Islet precursor cell (in vitro differentiated cells): Measurements from ENCODE around the gene ZFPM1.
"Not testable (repeated sequence)": the region's sequence is repeated elsewhere in the genome, so short reads cannot be mapped to it uniquely, and the experiment has no call there.

ENCODE experiments used
- DNase-seq: peaks from one replicate; pipeline ENCODE4 v3.0.0-alpha.2; 2018

ZFPM1 gene

DNA sequence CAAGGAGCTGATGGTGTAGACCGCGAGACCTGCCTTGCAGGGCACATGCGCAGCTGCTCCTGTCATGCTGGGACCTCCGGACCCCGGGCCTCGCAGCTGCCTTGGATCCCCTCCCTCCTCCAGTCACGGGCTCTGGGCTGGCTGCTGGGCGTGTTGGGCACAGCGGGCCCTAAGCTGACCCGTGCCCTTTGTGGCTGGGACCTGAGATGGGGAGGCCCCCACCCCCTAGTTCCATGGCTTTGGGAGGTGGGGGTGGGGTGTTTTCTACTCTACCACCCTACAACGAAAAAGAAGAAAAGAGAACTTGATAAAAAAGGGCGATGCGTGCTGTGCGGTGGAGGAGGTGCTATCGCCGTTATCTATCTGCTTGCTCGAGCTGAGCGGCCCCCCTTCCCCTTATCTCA is 14.5 kb downstream of the ZFPM1 start:
- DNase-seq, result no peak

DNA sequence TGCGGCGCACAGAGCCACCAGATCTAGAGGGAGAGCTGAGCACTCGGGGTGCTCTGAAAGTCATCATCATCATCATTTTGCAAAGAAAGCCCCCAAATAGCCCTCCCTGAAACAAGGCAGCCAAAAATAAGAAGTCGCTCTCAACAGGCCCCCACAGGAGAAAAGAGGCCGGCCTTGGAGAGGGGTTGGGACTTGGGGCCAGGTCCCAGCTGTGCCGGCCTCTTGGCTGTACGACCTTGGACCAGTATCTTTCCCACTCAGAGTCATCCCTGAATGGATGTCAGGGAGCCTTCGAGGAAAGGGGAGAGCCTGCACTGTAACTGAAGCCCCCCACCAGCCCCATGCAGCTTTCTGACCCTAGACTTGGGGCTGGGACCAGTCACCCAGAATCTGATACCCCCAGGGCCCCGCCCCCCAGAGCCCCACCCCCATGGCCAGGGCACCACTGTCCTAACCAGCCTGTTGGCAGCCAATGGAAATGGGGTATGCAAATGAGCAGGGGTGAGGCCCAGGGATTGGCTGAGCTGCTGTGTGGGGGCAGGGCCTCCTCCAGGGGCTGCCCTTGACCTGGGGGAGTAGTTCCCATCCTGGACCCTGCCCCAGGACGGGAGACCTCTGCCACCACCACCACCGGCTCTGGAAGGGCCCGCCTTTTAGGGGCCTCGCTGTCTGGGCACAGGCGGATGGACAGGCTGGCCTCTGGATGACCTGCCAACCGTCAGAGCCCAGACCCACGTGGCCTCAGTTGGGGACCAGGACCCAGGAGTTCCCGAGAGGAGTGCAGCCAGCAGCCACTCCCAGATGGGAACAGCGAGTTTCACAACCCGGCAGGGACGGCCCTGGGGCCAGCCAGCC is 15.4 kb downstream of the ZFPM1 start:
- peak; percentile 93 for DNase-seq

DNA sequence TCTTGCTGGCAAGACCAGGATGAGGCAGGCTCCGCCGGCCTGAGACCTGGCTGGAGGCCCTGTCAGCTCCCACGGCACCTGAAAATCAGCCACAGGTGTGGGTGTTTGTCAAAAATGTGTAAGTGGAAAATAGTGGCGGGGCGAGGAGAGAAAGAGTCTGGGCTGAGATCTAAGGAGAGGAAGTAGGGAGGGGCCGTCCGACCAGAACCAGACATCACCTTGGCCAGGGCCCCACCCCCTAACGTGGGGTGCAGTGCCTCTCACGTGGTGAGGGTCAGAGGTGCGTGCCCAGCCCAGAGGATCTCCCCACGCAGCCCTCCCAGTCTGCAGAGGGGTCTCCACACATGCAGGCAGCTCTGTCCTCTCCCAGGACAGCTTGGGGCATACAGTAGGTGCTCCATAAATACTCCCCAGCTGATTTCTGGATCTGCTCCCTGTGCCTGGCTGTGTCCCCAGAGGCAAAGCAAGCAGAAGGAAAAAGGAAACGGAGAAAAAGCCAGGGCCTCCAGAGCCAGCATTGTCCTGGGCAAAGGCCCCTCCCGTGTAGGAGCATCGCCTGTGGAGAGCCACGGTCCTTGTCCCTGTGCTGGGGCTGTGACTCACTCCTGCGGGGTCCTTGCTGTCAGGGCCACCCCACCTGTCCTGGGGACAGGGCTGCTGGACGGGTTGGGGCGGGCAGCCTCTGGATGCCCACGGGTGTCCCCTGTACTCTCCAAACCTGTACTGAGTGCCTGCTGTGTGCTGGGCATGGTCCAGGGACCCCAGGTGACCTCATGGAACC is 16.7 kb downstream of the ZFPM1 start:
- no peak for DNase-seq

DNA sequence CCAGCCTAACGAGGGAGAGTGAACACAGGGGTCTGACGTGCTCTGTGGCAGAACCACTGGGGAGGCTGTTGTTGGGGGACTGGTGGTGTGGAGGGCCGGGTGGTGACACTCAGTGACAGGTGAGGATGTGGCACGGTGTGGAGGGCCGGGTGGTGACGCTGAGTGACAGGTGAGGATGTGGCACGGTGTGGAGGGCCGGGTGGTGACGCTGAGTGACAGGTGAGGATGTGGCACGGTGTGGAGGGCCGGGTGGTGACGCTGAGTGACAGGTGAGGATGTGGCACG is 17.3 kb downstream of the ZFPM1 start:
- DNase-seq, result not testable (repeated sequence)

DNA sequence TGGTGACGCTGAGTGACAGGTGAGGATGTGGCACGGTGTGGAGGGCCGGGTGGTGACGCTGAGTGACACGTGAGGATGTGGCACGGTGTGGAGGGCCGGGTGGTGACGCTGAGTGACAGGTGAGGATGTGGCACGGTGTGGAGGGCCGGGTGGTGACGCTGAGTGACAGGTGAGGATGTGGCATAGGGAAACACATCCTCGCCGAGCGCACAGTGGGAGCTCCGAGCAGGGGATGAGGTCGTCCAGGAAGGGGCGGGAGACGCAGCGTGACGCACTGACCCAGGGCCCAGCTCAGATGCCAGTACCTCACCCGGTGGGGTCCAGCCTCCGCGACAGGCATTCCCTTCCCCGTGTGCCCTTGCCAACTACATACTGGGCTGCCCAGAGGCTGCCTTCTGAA is 17.6 kb downstream of the ZFPM1 start:
- DNase-seq, result not testable (repeated sequence)

DNA sequence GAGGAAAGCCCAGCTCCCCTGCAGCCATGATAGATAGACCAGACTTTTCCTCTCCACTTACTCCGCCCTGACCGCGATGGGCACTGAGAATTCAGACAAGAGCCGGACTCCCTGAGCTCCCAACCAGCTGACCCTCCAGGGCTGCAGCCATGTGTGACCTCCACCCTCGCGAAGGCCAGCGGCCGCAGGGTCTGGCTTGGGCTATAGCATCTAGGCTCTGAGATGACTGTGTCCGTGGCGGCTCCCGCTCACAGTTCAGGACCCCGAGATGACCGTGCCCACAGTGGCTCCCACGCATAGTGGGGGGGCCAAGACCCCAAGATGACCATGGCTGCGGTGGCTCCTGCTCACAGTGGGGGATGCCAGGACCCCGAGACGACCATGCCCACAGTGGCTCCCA is 18.0 kb downstream of the ZFPM1 start:
- DNase-seq, result no peak

DNA sequence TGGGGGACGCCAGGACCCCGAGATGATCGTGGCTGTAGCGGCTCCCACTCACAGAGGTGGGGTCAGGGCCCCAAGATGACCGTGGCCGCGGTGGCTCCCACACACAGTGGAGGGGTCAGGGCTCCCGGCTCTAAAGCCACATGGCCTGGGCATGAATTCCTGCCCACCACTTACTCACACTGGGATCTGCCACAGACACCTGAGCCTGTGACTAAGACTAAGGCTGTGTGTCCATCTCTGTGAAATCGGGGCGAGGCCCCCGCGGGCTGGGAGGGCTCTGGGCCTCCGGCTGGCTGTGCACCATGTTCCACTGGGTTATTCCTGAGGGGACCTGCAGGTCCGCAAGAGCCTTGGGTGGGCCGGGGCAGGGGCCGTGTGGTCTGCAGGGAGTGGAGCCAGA is 18.5 kb downstream of the ZFPM1 start:
- DNase-seq, result no peak

DNA sequence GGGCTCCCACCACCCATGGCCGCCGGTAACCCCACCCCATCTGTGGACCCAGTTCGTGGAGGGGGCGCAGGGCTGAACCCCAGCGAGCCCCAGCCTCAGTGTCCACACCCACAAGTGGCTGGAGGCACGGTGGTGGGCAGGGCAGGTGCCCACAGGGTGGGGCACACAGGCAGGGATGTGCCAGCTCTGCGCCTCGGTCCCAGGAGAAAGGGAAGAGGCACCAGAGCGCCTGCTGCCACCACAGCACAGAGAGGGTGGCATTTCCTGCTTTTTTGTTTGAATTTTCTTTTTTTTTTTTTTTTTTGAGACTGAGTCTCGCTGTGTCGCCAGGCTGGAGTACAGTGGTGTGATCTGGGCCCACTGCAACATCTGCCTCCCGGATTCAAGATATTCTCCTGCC is 19.0 kb downstream of the ZFPM1 start:
- no peak for DNase-seq

DNA sequence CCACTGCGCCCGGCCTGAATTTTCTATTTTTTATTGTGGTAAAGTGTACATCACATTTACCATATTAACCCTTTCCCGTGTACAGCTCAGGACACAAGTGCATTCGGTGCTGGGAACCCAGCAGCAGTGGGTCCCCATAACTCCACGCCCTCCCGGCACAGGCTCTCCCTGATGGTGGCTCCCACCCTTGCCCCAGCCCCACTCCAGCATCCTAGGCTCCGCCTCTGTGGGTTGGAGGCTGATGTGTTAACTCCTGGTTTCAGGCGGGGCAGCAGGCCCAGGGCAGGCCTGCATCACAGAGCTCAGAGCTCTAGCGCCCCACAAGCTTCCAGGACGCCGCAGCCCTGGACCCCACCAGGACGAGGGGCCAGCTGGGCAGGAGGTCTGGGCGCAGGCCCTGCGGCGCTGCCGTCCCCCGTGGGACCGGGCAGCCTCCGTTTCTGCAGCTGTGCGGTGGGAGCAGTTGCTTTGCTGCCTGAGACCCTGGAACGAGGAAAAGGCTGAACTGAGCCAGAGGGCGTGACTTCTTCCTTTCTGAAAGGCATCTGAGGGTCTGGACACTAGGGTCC is 19.6 kb downstream of the ZFPM1 start:
- DNase-seq, result no peak

DNA sequence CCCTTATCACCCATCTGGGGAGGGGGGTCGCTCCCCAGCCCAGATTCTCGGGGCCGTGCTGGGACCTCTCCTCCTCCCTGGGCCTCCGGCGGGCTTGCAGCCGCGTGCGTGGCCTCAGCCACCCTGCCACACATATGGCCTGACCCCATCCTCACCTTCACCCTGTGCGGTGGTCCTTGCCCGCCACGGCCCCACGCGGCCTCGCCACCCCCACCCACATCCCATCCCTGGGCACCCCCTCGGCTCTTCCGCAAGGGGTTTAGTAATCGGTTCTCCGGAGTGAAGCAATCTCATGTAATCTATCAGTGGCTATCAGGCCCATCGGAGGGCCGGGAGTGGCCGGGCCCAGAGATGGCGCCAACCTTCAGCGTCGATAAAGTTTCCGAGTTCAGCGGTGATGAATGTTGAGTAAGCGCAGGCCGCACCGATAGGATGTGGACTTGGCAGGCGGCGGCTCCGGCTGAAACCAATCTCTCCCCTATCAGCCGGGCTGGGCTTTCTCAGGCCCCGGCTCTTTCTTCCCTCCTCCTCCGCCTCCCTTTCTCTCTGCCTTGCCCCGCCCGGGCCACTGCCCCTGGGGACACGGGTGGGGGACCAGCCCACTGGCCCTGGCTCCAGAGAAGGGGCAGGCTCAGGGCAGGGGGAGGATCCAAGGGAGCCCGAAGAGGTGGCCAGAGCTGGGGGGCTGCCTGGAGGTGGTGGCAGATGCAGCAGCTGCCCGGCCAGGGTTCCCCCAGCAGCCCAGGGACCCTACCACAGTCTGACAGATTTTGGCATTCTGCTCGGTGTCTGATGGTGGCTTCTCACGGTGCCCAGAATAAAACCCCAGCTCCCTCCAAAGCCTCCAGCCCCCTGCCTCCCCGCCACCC is 20.8 kb downstream of the ZFPM1 start:
- no peak for DNase-seq

DNA sequence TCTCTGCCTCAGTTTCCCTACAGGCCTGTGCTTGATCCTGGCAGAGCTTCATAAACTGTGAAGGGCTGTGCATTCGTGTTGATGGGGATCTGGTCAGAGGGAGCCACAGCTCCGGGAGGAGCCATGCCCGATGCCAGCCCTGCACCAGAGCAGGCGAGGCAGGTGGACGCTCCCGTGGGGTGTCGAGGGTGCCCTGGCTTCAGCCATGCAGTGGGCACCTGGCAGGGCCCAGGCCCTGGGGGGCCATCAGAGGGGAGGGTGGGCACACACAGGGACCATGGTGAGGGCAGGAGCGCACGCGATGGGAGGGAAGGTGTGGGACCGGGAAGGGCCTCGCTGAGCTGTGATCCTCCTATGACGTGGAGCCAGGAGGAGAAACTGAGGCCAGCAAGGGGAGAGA is 22.0 kb downstream of the ZFPM1 start:
- no peak for DNase-seq

DNA sequence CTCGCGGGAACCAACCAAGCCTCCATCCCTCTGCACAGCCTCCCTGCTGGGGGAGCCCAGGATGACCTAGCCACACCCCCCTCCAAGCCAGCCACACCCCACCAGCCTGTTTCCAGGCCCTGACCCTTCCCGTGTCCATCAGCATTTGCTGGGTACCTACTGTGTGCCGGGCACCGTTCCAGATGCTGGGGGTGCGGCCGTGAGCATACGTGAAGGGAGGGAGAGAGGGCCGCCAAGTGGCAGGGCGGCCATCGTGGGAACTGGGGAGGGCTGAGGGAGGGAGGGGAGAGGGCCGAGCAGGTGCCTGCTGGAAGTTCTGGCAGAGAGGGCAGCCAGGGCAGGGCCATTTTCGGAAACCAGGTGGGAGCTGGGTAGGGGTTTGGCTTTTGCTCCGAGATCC is 23.1 kb downstream of the ZFPM1 start:
- no peak for DNase-seq

DNA sequence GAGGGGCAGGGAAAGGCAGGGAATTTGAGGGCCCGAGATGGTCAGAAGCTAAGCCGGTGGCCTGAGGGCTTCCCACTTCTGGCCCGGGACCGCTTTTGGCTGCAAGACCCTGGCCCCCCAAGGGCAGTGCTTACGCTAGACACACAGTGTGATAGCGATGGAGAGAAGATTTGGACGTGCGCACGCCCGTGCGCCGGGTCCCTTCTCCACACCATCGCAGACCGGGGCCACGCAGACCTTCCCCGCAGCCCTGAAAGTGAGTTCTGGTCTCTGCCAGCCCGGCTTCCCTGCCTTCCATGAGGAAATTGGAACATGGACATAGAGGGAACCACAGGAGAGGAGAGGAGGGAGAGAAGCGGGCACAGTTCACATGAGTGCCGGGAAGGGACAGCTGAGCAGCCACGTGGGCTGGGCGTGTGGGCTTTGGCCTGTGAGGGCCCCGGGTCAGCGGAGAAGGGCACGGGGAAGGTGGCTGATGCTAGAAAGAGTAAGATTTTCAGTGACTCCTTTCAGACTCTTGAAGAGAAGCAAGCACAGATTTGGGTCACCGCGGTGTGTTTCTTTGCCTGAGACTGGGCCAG is 23.8 kb downstream of the ZFPM1 start:
- DNase-seq, result no peak

DNA sequence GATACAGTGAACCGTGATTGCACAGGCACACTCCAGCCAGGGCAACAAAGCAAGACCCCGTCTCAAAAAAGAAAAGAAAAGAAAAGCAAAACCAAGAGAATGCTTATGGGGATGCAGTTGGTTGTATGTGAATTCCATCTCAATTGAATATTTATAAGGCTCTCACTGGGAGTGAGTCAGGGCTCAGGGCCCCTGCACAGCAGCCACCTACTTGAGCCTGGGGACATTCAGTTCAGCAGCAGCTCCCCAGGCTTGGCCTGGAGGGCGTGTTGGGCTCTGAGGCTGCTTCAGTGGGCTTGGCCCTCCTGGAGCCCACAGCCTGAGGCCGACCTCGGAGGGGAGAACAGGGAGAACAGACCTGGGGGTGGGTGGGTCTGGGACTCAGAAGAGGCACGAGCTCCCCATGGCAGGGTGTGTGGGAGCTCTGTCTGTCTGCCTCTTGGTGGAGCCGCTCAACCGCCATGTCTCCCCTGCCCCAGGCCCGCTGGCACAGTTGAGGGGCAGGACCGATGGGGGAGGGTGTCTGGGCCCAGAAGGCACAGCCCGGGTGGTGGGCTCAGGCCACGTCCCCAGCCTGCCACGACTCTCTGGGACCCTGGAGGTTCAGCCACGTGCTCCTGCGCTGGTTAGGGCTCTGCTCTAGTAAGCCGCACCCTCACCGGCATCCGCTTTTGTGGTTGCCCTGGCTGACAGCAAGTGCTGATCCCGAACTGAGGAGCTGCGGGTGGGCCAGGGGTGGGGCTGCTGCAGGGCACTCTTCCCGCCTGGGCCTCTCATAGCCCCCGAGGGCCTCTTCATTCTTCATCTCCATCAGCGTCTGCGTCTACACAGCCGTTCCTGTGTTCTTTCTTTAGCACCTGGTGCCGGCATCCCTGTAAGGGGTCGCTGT is 24.8 kb downstream of the ZFPM1 start:
- no peak for DNase-seq

DNA sequence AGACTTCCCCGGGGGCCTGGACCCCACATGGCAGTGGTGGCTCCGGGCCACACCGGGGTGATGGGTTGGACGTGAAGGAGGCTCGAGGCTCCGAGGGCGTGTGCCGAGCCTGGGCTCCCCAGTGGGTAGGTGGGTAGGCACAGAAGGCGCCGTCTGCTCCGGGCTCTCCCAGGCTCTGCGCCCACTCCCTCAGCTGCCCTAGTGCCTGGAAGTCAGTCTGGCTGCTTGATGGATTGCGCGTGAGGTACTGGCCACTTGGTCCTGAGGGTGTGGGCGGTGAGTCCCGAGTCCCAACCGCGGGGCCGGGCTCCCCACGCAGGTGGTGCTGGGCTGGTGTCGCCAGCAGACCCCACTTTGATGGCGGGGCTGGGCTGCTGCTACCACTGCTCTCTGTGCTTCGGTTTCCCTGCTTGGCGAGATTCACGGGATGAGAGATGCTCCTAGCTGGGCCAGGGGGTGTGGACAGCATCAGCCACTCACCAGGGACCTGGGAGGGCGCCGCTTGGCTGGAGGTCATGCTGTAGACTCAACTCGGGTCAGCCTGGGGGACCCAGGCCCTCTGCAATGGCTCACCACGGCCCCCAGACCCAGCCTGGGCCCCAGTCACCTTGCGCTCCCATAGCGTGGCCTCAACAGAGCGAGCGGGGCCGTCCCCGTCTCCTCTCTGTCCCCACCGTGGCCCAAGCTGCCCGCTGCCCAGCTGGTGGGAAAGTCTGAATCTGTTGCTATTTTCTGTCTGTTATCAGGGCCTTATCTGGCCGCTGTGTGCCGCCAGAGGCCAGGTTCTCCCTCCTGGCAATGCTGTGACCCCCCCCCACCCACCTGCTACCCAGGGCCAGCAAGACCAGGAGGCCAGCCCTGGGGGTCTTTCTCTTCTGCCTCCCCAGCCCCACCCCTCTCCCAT is 26.1 kb downstream of the ZFPM1 start:
- no peak for DNase-seq

DNA sequence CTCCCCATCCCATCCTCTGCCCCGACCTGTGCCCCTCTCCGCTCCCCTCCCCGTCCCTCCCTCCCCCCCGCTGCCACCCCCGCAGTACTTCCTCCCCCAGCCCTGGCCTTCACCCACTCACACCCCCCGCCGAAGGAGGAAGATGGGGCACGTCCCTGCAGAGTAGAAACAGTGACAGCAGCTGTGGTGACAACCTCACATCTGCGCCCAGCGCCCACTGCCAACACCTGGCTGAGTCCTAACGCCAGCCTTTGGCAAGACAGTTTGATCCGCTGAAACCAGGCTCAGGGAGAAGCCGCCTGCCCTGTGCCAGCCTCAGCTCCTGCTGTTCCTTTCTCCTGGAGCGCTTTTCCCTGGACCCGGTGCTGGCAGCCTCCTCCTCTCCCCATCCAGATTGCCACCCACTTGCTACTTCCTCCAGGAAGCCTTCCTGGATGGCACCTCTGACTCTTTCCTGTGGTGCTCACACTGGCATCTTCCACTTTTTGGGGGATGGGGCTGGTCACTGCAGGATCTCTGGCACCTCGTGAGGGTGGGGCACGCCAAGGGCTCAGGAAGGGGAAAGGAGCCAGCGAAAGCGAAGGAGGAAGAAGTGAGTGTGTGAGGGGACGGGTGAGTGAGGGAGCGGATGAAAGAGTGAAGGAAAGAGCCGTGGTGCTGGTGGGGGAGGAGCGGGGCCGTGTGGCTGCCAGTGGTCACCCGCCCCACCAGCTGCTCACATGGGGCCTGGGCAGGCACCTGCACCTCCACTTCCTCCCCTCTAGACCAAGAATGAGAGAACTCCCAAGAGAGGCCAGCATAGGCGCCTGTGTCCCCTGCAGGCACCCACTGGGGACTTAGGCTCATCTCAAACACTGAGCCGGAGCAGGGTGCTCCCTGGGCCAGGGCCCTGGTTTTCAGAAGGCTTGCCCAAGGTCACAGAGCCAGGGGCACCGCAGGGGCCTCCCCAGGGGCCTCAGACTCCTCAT is 27.0 kb downstream of the ZFPM1 start:
- no peak for DNase-seq

DNA sequence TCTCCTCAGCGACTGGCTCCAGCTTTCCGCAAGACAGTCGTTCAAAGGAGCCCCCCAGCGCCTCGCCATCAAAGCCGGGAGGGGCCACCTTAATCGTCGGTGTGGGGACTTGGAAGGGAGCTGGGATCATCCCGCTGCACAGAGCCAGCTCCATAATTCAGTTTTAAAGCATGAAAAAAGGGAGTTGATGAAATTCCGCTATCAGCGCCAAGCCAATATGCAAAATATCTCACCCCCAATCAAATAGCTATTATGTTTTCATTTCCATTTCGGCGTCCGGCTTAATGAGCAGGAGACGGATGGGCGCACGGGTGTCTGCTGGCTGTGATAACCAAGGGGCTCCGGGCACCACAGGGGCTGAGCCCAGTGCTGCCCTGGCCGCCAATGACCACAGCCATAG is 27.7 kb downstream of the ZFPM1 start:
- no peak for DNase-seq

DNA sequence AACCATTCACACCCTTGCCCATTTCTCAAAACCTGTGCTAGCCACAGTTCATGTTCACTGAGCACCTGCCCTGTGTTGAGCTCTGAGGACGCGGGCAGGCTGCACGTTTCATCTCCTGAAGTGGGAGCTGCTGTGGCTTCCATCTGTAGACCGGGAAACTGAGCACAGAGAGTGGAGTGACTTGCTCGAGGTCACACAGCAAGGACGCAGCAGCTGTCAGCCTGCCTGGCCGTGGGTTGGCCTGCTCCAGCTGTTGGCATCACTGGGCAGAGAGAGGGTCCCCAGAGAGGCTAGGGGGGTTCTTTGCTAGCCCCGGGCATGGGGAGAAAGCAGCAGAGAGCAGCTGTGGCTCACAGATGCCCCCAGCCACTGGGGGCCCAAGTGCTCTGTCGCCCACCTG is 28.8 kb downstream of the ZFPM1 start:
- no peak for DNase-seq

DNA sequence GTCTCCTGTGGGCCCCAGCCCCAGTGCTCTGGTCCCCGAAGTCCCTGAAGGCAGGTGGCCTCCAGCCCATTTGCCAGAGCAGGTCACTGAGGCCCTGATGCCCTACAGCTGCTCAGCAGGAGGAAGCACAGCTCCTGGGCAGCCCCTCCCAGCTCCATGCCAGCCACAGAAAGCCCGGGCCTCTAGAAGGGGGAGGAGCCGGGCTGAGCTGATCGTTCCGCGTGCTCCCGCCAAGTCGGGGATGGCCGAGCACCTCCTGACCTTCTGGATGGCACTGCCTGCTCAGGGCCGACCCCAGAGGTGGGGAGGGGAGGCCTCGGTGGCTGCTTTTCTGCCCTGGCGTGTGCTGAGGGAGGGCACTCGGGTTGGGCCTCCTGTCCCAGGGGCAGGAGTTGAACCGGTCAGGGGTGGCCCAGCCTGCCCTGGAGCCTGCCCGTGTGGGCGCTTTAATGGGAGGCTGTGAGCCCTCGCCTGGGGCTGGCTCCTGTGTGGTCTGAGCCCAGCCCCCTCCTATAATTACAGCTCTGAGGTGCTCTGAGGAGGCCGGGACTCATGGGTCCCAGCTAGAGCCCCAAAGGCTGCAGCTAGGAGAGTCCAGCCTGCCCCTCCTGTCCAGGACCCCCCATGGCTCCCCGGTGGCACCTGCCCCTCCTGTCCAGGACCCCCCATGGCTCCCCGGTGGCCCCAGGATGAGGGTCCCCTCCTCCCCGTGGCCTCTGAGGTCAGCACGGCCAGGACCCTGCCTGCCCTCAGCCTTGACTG is 29.7 kb downstream of the ZFPM1 start:
- no peak for DNase-seq
